PC-9 (cell line): Measurements from ENCODE around the gene DLG2. TPM values are rescaled to one million over a fixed set of nuclear protein-coding genes. Genes with fewer than 3 reads are reported as not detected.
"Not testable (repeated sequence)": the region's sequence is repeated elsewhere in the genome, so short reads cannot be mapped to it uniquely, and the experiment has no call there.

Source experiments
- BruUV-seq: library from RNA; stranded (reverse); fragments of 400-500 nt; replicated peaks from 2 replicates; lab custom pipeline; 2021; lab: Mats Ljungman, UMichigan
- CTCF ChIA-PET: fragments of 300-600 bp; sonication (Branson Sonifier 250); formaldehyde crosslinking; loops from one replicate; lab custom pipeline; 2022; ENCODE audit warnings: antibody characterized with exemption; lab: Charles Lee
- POLR2A ChIA-PET: fragments of 300-600 bp; sonication (Branson Sonifier 250); formaldehyde crosslinking; loops from one replicate; lab custom pipeline; 2022; ENCODE audit warnings: antibody characterized with exemption; ENCODE audit not compliant: unreplicated experiment; lab: Charles Lee
- DNase-seq, 2 experiments: peaks; one replicate each; pipeline versions ENCODE4 v3.0.0 to v3.0.0-alpha.2; 2015 to 2022; ENCODE audit warnings: mixed read lengths in 1 of 2
- H2AFZ ChIP-seq: fragments of 200-600 bp; sonication (generic); 2 replicates; pipeline ENCODE4 v1.8.1; 2017; ENCODE audit warnings: antibody characterized with exemption
- H3F3A ChIP-seq: fragments of 200-600 bp; sonication (generic); 2 replicates; pipeline ENCODE4 v1.8.1; 2017; ENCODE audit warnings: antibody characterized with exemption, mild to moderate bottlenecking, low read depth; ENCODE audit not compliant: insufficient read depth
- H3K27ac ChIP-seq: fragments of 200-600 bp; sonication (generic); 2 replicates; pipeline ENCODE4 v1.6.1; 2016; ENCODE audit warnings: mixed run types
- H3K27me3 ChIP-seq: fragments of 200-600 bp; sonication (generic); 2 replicates; pipeline ENCODE4 v1.6.1; 2016; ENCODE audit warnings: low read depth, mixed run types; ENCODE audit not compliant: insufficient read depth
- H3K36me3 ChIP-seq: fragments of 200-600 bp; sonication (generic); 2 replicates; pipeline ENCODE4 v1.6.1; 2016; ENCODE audit warnings: low read depth, mixed run types
- H3K4me1 ChIP-seq: fragments of 200-600 bp; sonication (generic); replicated peaks from 2 replicates; pipeline ENCODE4 v1.6.1; 2016; ENCODE audit warnings: mixed run types; ENCODE audit not compliant: insufficient read depth
- H3K4me2 ChIP-seq: fragments of 200-600 bp; sonication (generic); 2 replicates; pipeline ENCODE4 v1.6.1; 2017; ENCODE audit warnings: mixed run types
- H3K4me3 ChIP-seq: fragments of 200-600 bp; sonication (generic); 2 replicates; pipeline ENCODE4 v1.6.1; 2016; ENCODE audit warnings: mixed run types
- H3K79me2 ChIP-seq: fragments of 200-600 bp; sonication (generic); 2 replicates; pipeline ENCODE4 v1.6.1; 2017; ENCODE audit warnings: low read depth, mixed run types
- H3K9me2 ChIP-seq: fragments of 200-600 bp; sonication (generic); 2 replicates; pipeline ENCODE4 v1.8.1; 2017; ENCODE audit warnings: mild to moderate bottlenecking; ENCODE audit not compliant: insufficient read depth
- H3K9me3 ChIP-seq: fragments of 200-600 bp; sonication (generic); 2 replicates; pipeline ENCODE4 v1.8.1; 2016; ENCODE audit warnings: low read depth; ENCODE audit not compliant: insufficient read depth
- H4K20me1 ChIP-seq: fragments of 200-600 bp; sonication (generic); 2 replicates; pipeline ENCODE4 v1.8.1; 2017; ENCODE audit not compliant: insufficient read depth
- CTCF ChIP-seq: fragments of 200-600 bp; sonication (generic); conservative IDR thresholded peaks from 2 replicates; pipeline ENCODE4 v1.6.1; 2017; ENCODE audit warnings: mixed run types, antibody characterized with exemption, mild to moderate bottlenecking, moderate library complexity
- EZH2 ChIP-seq: fragments of 200-600 bp; sonication (generic); IDR thresholded peaks from 2 replicates; pipeline ENCODE4 v1.8.0; 2017; ENCODE audit warnings: antibody characterized with exemption, low read depth
- intact Hi-C: fragments of 100-400 bp; cut with micrococcal nuclease; formaldehyde crosslinking; loops from one replicate; pipeline ENCODE4 v1.10.0; 2022; ENCODE audit not compliant: unreplicated experiment
- total RNA-seq: library from RNA; stranded (reverse); gene quantifications from 2 replicates; pipeline ENCODE4 v1.2.3, GENCODE V29; 2021

The DLG2 gene
- total RNA-seq, 1 experiment from 2014 or later, result 6.4 TPM

GRCh38 chr11:83425137-83425466 is 2202.0 kb downstream of the DLG2 start:
- H3K4me2 ChIP-seq, result no peak overlapping the region
- DNase-seq, result no peak
- H2AFZ ChIP-seq, result no peak overlapping the region
- H3K27ac ChIP-seq, result no peak overlapping the region
- no peak overlapping the region for H3K4me3 ChIP-seq
- H3F3A ChIP-seq, result no peaks in the 10 kb centered on the region
- no peaks in the 10 kb centered on the region for H3K4me1 ChIP-seq
- H3K27me3 ChIP-seq, result no peaks in the 10 kb centered on the region
- BruUV-seq, result no TSS peak
- H3K9me2 ChIP-seq, result no peaks in the 10 kb centered on the region; the same call in 1 of the 2 replicates
- POLR2A ChIA-PET, result no interaction called here
- no peaks in the 10 kb centered on the region for H4K20me1 ChIP-seq
- CTCF ChIA-PET, result no interaction called here
- intact Hi-C loops, result no loop called here
- no peak for TF ChIP-seq CTCF
- TF ChIP-seq EZH2, result no peak
- H3K79me2 ChIP-seq, result no peaks in the 10 kb centered on the region
- no peaks in the 10 kb centered on the region for H3K9me3 ChIP-seq
- no peaks in the 10 kb centered on the region for H3K36me3 ChIP-seq

- no peak overlapping the region for H2AFZ ChIP-seq
- no peaks in the 10 kb centered on the region for H3K9me3 ChIP-seq
- H4K20me1 ChIP-seq, result no peaks in the 10 kb centered on the region
- ChIA-PET POLR2A (no interaction called here), CTCF (no interaction called here)
- no peaks in the 10 kb centered on the region for H3K4me1 ChIP-seq
- no peaks in the 10 kb centered on the region for H3K36me3 ChIP-seq
- H3K9me2 ChIP-seq, result no peaks in the 10 kb centered on the region; the same call in 1 of the 2 replicates
- intact Hi-C loops, result no loop called here
- H3K4me3 ChIP-seq, result no peak overlapping the region
- H3K27me3 ChIP-seq, result no peaks in the 10 kb centered on the region; the same call in 1 of the 2 replicates
- TF ChIP-seq CTCF (no peak), EZH2 (no peak)
- no peak overlapping the region for H3K27ac ChIP-seq
- H3K4me2 ChIP-seq, result no peak overlapping the region
- no peaks in the 10 kb centered on the region for H3K79me2 ChIP-seq
- BruUV-seq, result no TSS peak
- no peak for DNase-seq
- H3F3A ChIP-seq, result no peaks in the 10 kb centered on the region
These were observed 2202.6 kb downstream of the DLG2 start for GRCh38 chr11:83424376-83425136.

- DNase-seq, POLR2A ChIA-PET, CTCF ChIA-PET: not testable (repeated sequence)
These were observed 2204.5 kb downstream of the DLG2 start for GRCh38 chr11:83422641-83423040.

More at GRCh38 chr11:83422641-83423040, 2204.5 kb downstream of the DLG2 start:
- H3K36me3 ChIP-seq, H3K4me1 ChIP-seq, H3K9me3 ChIP-seq, H3K27ac ChIP-seq, H2AFZ ChIP-seq, BruUV-seq, intact Hi-C loops, H3K4me2 ChIP-seq, H3K9me2 ChIP-seq, H3K27me3 ChIP-seq, H3K79me2 ChIP-seq, H3K4me3 ChIP-seq, H3F3A ChIP-seq, H4K20me1 ChIP-seq: not testable (repeated sequence)
